GM21717 (cell line): ENCODE results near the gene COL4A1.
"Not testable (repeated sequence)": the region's sequence is repeated elsewhere in the genome, so short reads cannot be mapped to it uniquely, and the experiment has no call there.

Experiments
- ATAC-seq: cut with Tn5 transposase; IDR thresholded peaks from one replicate; pipeline ENCODE4 v1.9.1; 2021; ENCODE audit warnings: mild to moderate bottlenecking, moderate library complexity; ENCODE audit not compliant: unreplicated experiment

Gene COL4A1

DNA sequence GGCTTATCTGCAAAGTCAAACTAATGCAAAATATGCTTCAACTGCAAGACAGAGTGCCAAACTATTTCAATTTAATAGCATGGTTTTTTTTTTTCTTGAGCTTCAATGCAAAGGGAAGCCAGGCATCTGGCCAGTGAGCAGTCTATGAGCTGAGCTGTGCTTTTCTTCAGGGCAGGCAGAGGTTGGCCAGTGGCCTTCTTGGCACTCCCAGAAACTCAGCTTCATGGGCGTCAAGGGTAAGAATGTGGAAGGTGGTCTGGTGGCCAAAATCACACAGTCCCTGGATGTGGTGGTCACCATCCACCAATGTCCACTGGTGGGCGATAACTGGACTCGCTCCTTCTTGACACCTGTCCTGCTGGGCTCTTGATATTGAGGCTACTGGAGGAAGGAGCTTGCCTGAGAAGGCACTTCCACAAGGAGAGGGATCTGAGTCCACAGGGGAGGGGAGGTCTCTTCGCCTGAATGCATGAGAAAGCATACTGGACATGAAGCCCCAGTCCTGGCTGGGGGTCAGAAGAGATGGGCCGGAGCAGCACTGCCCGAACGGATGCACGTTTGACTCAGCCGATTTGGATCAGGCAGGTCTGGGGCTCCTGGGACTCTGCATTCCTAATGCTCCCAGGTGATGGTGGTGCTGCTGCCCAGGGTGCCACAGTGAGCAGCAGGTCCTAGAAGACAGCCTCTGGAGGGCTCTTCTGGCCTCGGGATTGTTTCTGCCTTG, 17.2 kb upstream of the COL4A1 start:
- ATAC-seq = no peak

DNA sequence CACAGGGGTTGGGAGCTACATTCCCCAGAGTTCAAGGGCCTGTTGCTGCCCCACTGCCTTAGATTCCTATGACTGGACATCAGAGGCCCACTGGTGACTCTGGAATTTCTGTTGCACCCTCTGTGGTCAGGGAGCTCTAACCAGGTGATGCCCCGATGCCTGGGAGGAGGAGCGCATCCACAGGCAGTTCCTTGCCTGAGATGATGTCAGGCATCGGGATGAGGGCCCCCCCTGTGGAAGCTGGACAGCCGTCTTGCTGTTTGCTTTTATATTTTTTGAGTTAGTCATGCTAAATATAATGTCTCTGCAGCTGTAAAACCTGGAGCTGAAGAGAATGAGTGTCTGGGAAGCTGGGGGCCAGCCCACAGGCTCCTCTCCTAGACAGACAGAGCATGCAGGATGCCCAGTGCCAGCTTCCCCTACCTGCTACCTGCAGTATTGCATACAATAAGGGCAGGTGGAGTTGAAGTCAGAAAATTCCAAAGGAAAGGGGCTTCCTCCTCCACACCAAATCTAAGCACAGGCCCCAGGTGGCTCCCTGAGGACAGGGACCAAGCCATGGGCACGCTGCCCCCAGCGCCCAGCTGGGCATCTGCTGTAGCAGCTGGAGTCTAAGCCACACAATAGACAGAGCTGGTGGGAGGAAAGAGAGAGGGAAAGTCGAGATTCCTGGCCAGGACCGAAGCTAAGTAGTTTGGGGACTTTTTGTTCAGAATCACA, 16.4 kb upstream of the COL4A1 start:
- no peak for ATAC-seq

DNA sequence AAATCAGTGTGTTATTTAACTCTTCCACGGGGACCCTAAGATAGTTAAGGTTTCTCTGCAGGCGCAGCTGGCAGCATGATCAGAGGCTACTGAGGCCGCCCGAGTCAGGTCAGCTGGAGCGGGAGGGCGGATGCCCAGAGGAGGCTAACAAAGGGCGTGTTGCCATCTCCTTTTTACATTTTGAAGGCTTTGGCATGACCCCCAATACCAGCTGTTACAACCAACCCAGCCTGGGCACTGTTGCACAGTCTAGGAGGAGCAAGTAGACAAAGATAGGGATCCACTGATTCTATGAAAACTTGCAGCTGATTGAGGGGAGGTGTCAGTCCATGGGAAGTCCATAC, 15.8 kb upstream of the COL4A1 start:
- no peak for ATAC-seq

DNA sequence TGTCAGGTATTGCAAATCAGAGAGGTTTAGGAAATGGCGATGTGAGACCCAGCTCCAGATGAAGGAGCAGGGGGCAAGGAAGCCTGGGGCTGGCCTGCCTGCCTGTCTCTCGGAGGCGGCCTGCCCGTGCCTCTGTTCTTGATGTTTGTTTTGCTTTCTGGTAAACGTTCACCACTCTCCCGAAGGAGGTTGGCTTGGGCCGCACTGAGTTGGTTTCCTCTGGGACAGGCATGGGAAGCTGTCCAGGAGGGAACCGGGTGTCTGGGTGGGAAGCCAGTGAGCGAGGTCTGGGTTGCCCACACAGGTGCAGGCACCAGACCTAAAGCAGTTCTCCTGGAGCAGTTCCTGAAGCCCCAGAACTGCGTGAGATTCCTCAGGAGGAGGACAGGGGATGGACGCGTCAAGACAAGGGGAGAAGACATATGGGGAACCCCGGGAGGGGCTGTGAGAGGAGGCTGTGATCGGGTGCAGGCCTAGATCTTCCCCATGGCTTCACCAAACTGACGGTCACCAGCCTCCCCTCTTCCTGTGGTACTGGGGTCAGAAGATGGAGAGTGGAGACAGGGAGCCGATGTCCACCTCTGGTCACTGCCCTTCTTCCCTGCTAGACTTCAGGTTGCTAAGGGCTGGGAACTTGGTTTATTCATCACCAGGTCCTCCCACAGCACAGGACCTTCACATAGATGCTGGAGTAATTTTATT, 15.3 kb upstream of the COL4A1 start:
- ATAC-seq = no peak

DNA sequence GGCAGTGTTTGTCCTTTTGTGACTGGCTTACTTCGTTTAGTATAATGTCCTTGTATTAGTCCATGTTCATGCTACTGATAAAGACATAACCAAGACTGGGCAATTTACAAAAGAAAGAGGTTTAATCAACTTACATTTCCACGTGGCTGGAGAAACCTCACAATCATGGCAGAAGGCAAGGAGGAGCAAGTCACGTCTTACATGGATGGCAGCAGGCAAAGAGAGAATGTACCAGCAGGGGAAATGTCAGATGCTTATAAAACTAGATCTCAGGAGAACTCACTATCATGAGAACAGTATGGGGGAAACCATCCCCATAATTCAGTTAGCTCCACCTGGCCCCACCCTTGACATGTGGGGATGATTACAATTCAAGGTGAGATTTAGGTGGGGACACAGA, 14.6 kb upstream of the COL4A1 start:
- ATAC-seq = not testable (repeated sequence)

DNA sequence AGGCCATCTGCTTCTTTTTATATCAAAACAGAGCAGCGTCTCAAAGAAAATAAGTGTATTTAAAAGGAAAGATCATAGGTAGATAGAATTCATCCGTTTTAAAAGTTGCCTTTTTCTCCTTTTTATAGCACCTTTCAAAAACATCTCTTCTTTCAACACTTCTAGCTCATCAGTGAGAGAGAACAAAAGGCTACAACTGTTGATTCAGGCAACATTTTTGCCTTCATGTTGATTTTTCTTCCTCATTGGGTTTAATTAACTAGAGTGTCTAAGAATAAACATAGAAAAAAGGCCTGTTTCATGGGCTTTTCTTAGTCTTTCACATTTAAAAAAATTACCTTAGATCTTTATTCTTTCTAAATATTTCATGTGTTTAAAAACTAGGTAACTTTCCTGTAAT, 13.7 kb upstream of the COL4A1 start:
- ATAC-seq = no peak

DNA sequence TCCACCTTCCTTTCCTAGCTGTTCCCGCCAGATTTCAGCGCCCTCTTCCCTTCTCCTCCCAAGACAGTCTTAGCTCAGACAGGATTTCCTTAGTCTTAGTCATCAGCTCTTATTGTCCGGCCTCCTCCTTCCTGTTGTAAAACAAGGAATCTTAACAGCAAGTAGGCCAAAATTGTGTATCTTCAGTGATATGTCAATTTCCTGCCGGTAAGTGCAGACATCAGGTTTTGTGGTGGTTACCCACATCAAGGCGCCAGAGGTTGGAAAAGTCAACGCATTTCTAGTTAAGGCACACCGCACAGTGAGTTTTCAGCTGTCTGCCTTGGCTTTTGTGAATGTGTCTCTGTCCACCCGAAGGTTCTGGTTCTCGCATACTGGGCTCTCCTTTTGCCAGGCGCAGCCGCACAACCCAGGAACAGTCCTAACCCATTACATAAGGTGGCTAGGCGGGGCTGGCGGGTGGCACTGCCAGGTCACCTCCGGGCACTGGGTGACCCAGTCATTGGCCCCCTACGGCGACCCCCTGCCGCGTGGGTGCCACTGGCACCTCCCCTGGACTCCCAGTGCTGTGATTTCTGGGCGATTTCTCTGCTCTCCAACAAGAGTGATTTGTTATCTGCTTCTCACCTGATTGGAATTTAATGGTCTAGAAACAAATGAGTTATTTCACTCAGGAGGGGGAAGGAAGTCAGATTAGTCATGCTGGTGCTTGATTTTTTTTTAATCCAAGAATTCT, 13.0 kb upstream of the COL4A1 start:
- no peak for ATAC-seq

DNA sequence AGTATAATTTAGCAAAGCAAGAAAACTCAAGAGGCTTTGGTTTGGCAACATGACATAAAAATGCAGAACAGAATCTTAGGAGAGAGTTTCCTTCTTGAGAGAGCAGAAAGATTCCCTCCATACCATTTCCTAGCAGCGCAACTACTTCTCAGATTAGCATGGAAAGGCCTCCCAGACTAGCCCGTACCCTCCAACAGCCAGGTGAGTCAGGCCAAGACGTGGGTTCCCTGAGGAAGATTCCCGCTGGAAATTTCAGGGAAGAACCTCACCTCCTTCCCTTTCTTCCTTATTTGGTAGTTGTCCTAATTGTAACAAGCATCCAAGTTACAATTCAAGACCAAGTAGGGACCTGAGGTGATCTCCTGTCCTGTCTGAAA, 12.4 kb upstream of the COL4A1 start:
- ATAC-seq = no peak

DNA sequence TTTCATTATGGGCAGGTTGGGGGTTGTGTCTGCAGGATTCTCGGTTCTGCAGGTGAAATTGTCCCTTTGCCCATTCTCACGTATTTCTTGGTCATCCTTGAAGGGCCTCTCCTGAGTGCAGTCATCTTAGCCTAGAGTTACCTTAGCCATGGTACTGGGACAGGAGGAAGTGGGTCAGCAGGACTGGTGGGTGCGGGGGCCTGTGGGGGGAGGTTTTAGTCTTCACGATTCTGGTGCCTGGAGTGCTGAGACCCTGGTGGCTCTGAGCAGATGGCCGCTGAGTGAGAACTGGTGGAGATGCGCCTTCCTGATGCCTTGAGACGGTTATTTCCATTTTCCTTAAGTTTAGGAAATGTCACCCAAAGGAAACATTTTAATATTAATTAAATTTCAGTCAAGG, 12.0 kb upstream of the COL4A1 start:
- no peak for ATAC-seq

DNA sequence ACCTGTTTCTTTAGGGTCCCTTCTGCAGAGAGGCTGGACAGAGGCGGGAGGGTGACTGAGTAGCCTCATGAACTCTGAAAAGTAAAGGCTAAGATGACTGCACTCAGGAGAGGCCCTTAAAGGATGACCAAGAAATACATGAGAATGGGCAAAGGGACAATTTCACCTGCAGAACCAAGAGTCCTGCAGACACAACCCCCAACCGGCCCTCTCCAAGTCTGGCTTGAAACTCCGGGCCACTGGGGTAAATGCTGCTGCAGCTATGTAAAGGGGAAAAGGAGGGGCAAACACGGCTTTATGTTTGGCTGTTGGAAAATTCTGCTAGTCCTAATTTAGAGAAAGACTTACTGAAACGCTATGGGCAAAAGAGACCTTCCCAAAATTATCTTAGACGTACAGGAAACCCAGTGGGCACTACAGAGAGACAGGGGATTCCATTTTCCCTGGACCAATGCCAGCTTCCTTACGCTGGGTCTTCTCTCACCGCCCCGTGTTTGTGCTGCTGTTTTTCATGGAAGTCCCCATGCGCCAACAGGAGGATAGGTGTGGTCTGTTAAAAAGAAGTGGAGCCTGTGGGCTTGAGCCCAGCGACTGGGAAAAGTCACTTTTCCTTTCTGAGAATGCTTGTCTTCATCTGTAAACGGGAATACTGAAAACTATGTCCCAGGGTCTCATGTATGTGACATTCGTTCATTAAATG, 10.7 kb upstream of the COL4A1 start:
- ATAC-seq = no peak

DNA sequence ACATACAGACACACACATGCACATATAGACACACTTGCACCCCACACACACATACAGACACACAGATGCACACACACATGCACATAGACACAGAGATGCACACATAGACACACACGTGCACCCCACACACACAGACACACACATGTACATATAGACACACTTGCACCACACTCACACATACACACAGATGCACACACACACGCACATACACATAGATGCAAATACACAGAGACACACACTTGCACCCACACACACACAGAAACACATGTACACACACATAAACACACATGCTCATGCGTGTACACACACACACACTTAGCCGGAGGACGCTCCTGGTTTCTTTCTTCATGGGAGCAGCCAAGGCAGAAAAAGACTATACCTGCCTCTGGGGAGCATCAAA, 10.1 kb upstream of the COL4A1 start:
- ATAC-seq = no peak

DNA sequence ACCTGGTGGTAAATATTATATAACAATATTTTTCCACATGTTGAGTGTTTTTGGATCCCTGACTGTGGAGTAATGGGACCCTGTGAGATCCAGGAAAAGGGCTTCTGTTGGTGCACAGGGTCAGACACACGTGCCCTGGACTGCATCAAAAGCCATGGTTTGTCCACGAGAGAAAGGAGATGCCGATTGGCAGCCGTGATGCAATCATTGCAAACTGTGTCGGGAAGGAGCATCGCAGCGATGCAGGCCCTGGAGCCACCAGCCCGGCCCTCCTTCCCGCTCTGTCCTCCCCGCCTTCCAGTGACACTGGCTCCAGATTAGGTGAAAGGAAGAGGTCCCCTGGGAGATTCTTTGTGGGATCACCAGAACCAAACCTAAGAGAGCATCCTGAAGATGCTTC, 9.2 kb upstream of the COL4A1 start:
- ATAC-seq = no peak

DNA sequence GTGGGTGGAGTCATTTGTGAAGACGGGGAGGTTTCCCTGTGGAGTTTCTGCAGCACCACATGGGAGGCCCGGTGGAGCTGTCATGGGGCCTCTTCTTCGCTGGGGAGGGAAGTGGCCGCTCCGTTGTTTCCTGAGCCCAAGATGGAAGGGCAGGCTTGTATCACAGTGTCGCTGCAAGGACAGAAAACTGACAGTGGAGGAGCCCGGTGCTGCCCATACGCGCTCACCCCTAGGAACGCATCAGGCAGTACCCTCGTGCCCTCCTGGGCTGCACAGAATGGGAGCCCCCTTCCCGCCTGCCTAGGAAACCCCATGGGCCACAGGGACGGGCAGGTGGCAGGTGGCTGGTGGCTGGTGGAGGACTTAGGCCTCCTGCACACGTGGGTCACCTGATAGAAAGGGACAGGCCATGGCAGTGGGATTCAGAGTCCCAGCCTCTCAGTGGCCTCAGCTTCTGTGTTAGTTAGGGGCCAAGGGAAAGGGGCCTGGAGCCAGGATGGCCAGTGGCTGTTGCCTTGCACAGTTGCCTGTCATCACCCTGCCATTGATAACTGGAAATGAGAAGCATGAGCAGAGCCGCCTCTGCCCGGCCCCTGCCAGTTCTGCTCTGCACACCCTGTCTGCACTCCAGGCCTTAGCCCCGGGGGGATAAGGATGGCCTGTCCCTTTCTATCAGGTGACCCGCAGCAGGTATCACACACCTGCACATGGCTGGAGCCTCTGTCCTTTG, 7.7 kb upstream of the COL4A1 start:
- no peak for ATAC-seq

DNA sequence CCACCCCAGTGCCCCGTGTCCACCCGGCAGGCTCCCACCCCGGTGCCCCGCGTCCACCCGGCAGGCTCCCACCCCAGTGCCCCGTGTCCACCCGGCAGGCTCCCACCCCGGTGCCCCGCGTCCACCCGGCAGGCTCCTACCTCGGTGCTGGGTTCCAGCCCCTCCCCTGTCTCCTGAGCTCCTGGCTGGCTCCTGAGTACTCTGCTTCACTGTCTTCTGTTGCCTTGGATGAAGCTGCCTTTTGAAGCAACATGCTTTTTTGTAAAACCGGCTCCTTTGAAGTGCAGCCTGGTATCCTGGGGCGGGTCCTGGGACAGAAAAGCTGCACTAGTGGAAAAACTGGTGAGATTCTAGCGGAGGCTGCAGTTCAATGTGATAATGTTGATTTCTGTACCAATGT, 6.8 kb upstream of the COL4A1 start:
- ATAC-seq = not testable (repeated sequence)

DNA sequence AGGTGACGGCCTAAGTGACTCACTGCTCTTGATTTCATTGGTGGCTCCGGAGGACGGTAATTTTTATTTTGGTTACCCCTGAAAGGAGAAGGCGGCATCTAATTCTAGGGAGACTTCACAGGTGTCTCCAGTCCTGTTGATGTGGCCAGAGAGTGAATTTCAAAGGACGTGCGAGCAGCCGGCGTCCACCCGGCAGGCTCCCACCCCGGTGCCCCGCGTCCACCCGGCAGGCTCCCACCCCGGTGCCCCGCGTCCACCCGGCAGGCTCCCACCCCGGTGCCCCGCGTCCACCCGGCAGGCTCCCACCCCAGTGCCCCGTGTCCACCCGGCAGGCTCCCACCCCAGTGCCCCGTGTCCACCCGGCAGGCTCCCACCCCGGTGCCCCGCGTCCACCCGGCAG, 6.3 kb upstream of the COL4A1 start:
- ATAC-seq = not testable (repeated sequence)

DNA sequence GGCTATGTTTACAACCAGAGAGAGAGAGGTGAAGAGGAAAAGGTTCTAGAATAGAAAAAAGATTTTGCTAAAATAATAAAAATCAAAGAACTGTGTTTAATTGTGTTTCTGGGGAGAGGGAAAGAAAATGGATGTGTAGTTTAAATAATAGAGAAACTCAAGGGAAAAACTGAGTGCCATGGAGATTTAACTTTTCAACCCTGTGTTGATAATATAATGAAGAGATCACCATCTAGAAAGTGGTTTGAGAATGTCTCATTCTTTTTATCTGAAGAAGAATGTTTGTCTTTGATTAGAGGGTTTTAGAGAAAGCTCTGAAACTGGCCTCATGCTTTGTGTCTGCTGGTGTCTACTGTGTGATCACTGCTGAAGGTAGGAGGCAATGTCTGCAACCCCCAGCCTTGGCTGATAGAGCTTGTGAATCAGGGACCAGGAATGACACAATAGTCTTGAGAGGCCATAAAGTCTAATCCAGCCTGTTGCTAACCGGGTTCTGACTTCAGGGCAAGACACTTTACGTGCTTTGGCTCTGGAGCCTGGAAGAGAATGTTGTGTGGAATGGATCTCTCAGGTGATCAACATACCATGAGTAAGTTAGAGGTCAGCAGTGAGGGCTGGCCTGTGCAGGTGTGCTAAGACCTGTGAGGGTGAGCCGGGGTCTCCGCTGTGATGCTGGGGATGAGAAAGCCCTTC, 5.5 kb upstream of the COL4A1 start:
- ATAC-seq = no peak

DNA sequence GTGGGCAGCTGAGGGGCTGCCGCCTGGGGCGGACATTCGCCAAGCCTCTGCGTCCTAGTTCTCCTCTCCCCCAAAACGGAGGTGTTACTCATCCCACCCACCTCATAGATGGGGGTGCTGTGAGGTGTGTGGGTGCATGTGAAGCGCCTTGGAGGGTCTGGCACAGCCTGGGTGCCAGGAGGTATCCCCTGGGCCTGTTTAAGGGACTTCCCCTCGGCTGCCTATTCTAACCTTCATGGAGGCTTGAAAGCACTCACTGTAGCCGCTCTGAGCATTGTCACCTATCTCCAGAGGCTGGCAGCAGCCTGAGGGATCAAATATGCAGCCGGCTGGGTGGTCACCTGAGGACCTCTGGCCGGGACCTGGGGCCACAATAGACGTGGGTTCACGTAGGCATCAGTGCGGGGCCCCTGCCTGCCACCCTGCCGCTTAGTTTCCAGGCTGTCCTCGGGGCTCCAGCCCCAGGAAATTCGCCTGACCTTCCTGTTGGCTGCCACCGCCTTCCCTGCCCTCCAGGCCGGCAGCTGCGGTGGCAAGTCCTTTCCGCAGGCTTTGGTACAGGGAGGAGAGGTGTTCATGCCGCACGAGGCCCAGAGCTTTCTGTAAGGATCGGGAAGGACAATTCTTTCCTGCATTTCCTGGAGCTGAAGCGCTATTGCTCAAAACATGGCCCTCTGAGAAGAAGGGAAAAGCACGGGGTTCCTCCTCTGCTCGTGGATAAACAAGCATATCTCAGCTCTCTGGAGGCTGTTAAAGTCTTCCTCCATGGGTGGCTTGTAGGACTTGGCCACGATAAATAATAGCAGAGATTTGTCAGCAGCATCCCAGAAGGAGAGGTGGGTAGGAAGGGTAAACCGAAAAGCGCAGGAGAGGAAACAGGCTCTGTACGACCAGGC, 4.7 kb upstream of the COL4A1 start:
- no peak for ATAC-seq

DNA sequence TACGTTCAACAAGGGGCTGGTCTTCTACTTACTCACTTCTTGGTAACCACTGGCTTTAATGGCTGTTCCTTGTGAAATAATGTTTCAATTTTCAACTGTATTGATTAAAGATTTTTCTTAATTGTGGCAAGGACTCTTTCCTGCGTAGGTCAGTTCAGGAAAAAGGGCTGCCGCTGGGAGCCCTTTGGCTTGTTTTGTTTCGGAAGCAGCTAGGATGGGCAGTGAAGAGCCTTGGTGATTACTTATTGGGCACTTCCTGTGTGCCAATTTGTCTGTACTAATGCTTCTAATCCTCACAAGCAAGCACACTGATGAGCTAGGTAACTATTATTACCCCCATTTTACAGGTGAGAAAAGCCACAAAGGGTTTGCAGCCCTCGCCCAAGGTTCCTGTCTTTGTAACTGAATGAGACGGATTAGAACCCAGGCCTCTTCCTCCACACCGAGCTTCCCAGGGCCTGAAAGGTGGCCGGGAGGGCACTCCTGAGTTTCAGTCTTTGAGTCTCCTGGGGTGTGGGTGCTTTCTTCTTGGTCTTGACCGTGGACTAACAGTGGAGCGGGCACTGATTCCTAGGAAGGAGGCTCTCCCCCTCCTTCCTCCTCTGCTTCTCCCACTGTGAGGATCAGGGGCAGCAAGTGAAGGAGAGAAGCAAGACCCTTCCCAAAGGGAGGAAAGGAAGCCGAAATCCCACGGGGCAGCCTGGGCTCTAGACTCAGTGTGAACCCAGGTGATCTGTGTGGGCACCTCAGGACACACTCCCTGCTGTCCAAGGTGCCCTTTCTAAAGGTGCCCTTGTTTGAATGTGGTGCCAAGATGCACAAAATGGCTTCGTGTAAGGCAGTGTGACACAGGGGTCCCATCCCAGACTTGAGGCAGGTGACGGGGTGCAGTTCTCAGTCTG, 3.8 kb upstream of the COL4A1 start:
- ATAC-seq = no peak
